HG02981 (cell line): ENCODE results near the gene PROX1.
"Not testable (repeated sequence)": the region's sequence is repeated elsewhere in the genome, so short reads cannot be mapped to it uniquely, and the experiment has no call there.

Source experiments
- ATAC-seq: cut with Tn5 transposase; IDR thresholded peaks from one replicate; pipeline ENCODE4 v1.9.1; 2021; ENCODE audit warnings: mild to moderate bottlenecking, moderate library complexity; ENCODE audit not compliant: unreplicated experiment

The PROX1 gene

DNA sequence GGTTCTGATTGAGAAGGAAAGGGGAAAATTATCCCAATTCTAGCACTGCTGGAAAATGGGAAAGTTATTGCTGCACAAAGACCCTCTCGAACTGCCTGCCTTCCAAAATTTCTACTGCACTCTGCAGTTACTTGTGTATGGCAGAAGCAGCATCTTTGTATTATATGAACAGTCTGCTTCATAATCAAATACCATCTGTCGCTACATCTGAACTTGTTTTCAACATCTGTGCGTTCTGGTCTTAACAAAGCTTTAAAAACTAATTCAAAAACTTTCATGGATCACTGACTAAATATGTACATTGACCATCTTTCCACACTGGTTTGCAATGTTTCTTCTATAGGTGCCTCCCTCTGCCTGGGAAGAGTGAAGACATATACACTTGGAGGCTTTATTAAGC, 79.2 kb downstream of the PROX1 start:
- ATAC-seq = no peak

- ATAC-seq = no peak
Measured at GRCh38 chr1:214067397-214067796, 79.6 kb downstream of the PROX1 start.

GRCh38 chr1:214067853-214068703, 80.3 kb downstream of the PROX1 start:
- ATAC-seq = no peak

DNA sequence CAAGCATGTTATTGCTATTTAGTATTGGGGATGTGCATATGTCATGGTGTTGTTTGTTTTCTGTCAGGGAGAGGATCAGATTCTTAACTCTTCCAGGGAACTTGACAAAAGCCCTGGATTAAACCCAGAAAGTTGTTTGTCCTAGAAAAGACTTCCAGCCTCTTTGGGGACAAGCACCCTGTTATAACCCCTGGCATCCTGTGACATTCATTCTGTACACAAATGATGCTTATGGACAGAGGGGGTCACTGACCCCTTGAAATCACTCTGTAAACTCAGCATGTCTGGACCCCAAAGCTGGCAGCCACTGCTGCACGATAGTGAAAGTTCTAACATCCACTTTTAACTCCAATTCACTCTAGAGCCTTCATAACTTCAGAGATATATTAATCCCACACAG, 81.2 kb downstream of the PROX1 start:
- ATAC-seq = no peak

GRCh38 chr1:214071469-214071868, 83.7 kb downstream of the PROX1 start:
- no peak for ATAC-seq

DNA sequence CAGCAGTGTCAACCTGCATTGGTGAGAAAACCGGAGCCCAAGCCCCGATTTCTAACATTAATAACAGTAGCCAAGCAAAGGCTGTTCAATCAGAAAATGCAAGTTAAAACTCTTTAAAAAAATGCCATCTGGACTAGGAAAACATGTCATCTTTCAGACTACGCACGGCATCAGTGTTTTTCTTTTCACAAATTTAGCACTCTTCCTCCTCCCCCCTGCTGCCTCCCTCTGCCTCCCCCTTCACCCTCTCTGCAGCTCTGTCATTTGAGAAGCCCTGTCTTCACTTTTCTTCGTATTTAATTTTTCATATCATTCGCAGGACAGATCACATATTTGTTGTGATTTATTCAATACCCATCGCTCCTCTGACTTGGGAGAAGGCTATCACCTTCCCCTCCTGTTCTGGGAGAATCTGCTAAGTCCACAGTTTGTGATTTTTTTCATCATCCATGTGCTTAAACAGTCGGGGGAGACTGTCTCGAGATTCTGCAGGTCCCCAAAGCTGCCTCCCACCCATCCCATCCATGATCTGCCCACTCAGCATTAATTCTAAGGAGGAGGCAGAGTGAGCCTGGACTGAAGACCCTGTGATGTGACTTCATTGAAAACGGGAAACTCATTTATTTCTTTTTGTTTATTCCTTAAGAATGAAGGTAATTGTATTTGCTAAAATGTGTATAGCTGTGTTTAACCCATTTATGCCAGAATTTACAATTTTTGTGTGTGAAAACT, 84.8 kb downstream of the PROX1 start:
- ATAC-seq = no peak

DNA sequence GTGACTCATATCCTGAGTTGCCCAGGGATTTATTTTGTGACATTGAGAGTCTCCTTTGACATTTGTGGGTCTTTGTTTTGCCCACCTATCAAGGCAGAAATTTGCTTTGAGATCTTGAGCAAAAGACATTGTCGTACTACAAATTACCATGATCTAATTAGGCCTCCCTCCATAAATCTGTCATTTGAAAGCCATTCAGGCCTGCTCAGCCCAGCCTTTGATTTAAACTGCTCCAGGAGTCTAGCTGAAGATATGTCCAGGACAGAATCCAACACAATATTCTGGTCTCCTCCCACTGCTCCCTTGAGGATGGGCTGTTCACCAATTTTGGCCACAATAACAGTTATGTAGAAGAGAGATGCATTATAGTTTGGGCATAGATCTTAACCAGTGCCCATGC, 86.7 kb downstream of the PROX1 start:
- ATAC-seq = no peak

DNA sequence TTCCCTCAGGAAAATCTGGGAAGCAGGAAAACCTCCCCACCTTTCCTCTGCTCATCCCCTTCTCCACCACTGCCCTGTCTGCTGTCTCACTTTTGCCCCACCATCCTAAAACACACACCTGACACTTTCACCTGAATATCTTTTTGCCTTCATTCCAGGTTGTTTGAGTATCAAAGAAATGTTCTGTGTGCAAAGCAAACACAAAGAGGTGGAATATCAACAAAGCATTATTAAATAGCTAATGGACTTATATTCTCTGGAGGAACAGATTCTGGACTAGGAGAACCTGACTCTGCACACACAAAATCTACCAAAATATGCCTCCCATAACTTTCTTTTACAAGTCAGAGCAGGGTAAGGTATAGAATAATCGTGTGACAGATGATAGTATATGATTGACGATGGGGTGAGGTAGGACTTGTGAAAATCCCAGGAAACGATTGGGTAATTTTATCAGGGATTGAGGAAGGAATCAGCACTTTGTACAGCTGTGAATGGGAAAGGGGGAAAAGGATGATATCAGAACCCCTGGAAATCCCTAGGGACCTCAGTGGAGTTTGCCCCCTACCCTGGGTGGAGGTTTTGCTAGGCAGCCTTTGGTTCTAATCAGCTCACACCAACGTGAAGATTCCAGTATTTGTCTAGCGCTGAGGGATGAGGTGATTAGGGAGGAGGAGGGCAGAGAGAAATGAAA, 87.7 kb downstream of the PROX1 start:
- no peak for ATAC-seq

DNA sequence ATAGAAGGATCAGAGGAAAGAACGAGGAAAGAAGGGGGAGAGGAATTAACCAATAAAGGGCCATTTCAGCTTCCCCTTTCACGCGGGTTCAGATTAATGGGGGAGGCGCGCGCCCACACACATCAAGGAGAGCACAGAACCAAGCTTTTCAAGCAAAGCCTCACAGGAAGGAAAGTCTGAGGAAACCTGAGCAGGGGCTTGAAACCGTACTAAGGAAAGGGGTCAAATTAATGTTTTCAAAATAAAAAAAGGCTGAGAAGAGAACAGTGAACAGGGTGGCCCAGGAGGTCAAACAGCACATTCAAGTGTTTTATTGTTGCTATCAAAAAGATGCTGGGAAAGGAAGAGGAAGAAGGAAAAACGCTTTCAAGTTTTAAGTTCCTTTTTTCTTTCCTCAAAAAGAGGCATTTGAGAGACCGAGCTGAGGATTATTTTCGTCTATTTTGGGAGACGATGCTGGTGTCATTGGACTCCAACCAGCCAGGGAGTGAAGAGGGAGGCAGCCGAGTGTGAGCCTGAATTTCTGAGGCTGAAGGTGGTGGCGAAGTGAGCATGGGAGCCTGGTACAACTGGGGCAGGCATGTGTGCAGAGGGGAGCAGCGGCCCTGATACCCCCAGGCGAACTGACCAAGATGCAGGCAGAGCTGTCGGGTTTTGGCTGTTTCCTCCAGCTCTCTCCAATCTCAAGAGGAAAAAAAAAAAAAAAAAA, 88.4 kb downstream of the PROX1 start:
- no peak for ATAC-seq

GRCh38 chr1:214076708-214077065, 88.9 kb downstream of the PROX1 start:
- no peak for ATAC-seq

- ATAC-seq = no peak
Measured at GRCh38 chr1:214078950-214079349, 91.2 kb downstream of the PROX1 start.

GRCh38 chr1:214085325-214085724, 97.6 kb downstream of the PROX1 start:
- no peak for ATAC-seq

DNA sequence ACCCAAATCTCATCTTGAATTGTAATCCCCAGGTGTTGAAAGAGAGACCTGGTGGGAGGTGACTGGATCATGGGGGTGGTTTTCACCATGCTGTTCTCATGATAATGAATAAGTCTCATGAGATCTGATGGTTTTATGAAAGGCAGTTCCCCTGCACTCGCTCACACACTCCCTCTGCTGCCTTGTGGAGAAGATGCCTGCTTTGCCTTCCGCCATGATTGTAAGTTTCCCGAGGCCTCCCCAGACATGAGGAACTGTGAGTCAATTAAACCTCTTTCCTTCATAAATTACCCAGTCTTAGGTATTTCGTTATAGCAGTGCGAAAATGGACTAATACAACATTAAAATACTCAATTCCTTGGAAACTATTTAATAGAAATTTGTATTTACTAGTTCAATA, 99.2 kb downstream of the PROX1 start:
- no peak for ATAC-seq

DNA sequence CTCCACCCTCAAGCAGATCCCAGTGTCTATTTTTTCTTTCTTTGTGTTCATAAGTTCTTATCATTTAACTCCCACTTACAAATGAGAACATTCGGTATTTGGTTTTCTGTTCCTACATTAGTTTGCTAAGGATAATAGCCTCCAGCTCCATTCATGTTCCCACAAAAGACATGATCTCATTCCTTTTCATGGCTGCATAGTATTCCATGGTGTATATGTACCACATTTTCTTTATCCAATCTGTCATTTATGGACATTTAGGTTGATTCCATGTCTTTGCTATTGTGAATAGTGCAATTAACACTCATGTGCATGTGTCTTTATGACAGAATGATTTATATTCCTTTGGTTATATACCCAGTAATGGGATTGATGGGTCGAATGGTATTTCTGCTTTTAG, 101.2 kb downstream of the PROX1 start:
- ATAC-seq = not testable (repeated sequence)
